Fibroblast of lung (primary cell): ENCODE measurements around the gene CDC42SE2. TPM values are rescaled to one million over a fixed set of nuclear protein-coding genes. Genes with fewer than 3 reads are reported as not detected.

Experiments used
- DNase-seq, 2 donors: peaks; one replicate each; pipeline versions ENCODE4 v3.0.0 to v3.0.0-alpha.2; 2010; ENCODE audit warnings: low read depth in 2 of 2
- H2AFZ ChIP-seq: 2 replicates; pipeline ENCODE4 v1.5.1; 2012; ENCODE audit warnings: low read length, control low read depth, inconsistent platforms
- H3K27ac ChIP-seq: 2 replicates; pipeline ENCODE4 v1.5.1; 2011; ENCODE audit warnings: low read length, control low read depth; ENCODE audit not compliant: insufficient read depth
- H3K27me3 ChIP-seq: 2 replicates; pipeline ENCODE4 v1.5.1; 2011; ENCODE audit warnings: mild to moderate bottlenecking, low read length; ENCODE audit not compliant: control insufficient read depth, insufficient read depth
- H3K36me3 ChIP-seq: 2 replicates; pipeline ENCODE4 v1.5.1; 2011; ENCODE audit warnings: low read length; ENCODE audit not compliant: control insufficient read depth, insufficient read depth
- H3K4me1 ChIP-seq: 2 replicates; pipeline ENCODE4 v1.5.1; 2011; ENCODE audit warnings: low read length; ENCODE audit not compliant: control insufficient read depth, insufficient read depth; ENCODE audit errors: extremely low read depth
- H3K4me2 ChIP-seq: 2 replicates; pipeline ENCODE4 v1.5.1; 2011; ENCODE audit warnings: low read length, control low read depth; ENCODE audit not compliant: insufficient read depth; ENCODE audit errors: extremely low read depth
- H3K4me3 ChIP-seq, 4 experiments: fragments of 200-600 bp in 1 of 4; sonication (generic) in 1 of 4; replicated peaks in 1 of 4; 2 replicates each; pipeline ENCODE4 v1.5.1; 2011 to 2016; ENCODE audit warnings: low read length in 4 of 4, low read depth in 3 of 4, mild to moderate bottlenecking in 3 of 4, control low read depth in 2 of 4, inconsistent platforms in 1 of 4, mixed read lengths in 1 of 4; ENCODE audit not compliant: insufficient read depth in 1 of 4; ENCODE audit errors: control extremely low read depth in 1 of 4
- H3K79me2 ChIP-seq: 2 replicates; pipeline ENCODE4 v1.5.1; 2012; ENCODE audit warnings: mild to moderate bottlenecking, low read length, inconsistent platforms; ENCODE audit not compliant: control insufficient read depth, insufficient read depth
- H3K9ac ChIP-seq: 2 replicates; pipeline ENCODE4 v1.5.1; 2011; ENCODE audit warnings: mild to moderate bottlenecking, low read length, control low read depth; ENCODE audit not compliant: insufficient read depth
- H3K9me3 ChIP-seq: 2 replicates; pipeline ENCODE4 v1.5.1; 2012; ENCODE audit warnings: low read depth, low read length; ENCODE audit not compliant: control insufficient read depth, insufficient read depth
- H4K20me1 ChIP-seq: 2 replicates; pipeline ENCODE4 v1.5.1; 2011; ENCODE audit warnings: low read length; ENCODE audit not compliant: control insufficient read depth, insufficient read depth; ENCODE audit errors: extremely low read depth
- CTCF ChIP-seq, 2 donors: IDR thresholded peaks in 1 of 2; conservative IDR thresholded peaks in 1 of 2; 1 replicate in 1 of 2; 2 replicates in 1 of 2; pipeline ENCODE4 v1.5.1; 2011 to 2012; ENCODE audit warnings: low read length in 2 of 2, control low read depth in 1 of 2, inconsistent platforms in 1 of 2, low read depth in 1 of 2, mild to moderate bottlenecking in 1 of 2
- EZH2 ChIP-seq: IDR thresholded peaks from 2 replicates; pipeline ENCODE4 v1.5.1; 2012; ENCODE audit warnings: low read length, control low read depth, mild to moderate bottlenecking; ENCODE audit errors: missing control alignments
- polyA plus RNA-seq, 2 donors: library from polyadenylated mRNA; depleted of rRNA in 1 of 2; stranded (reverse) in 1 of 2; unstranded in 1 of 2; fragments of >200 nt; gene quantifications; 2 replicates each; pipeline ENCODE4 v1.2.1, GENCODE V29; 2011 to 2012; ENCODE audit warnings: missing spikeins in 1 of 2
- total RNA-seq: library from RNA; depleted of rRNA; stranded (reverse); fragments of >200 nt; gene quantifications from 2 replicates; pipeline ENCODE4 v1.2.1, GENCODE V29; 2014

Gene CDC42SE2
- total and polyA plus RNA-seq, 2 donors (not counting 1 experiment from before 2014, with no cell fraction given): 26.1 to 26.5 TPM

- Histone ChIP-seq H3K4me3 (no peak overlapping the region), H3K79me2 (no peaks in the 10 kb centered on the region), H3K4me2 (no peak overlapping the region), H3K9me3 (no peaks in the 10 kb centered on the region), H2AFZ (no peak overlapping the region), H4K20me1 (no peaks in the 10 kb centered on the region), H3K27me3 (no peaks in the 10 kb centered on the region), H3K36me3 (no peaks in the 10 kb centered on the region), H3K27ac (no peak overlapping the region), H3K9ac (no peak overlapping the region), H3K4me1 (no peaks in the 10 kb centered on the region)
- no peak for DNase-seq
- TF ChIP-seq CTCF (conservative IDR thresholded peaks at IDR 0.05 in 1 of 2, IDR thresholded peaks at IDR 0.05 in 1 of 2; ENCODE audit: low read depth in 1 of 2, low read length in 2 of 2) (no peak), EZH2 (no peak)
Measured at GRCh38 chr5:131406975-131407638, 143.3 kb downstream of the CDC42SE2 start.

DNA sequence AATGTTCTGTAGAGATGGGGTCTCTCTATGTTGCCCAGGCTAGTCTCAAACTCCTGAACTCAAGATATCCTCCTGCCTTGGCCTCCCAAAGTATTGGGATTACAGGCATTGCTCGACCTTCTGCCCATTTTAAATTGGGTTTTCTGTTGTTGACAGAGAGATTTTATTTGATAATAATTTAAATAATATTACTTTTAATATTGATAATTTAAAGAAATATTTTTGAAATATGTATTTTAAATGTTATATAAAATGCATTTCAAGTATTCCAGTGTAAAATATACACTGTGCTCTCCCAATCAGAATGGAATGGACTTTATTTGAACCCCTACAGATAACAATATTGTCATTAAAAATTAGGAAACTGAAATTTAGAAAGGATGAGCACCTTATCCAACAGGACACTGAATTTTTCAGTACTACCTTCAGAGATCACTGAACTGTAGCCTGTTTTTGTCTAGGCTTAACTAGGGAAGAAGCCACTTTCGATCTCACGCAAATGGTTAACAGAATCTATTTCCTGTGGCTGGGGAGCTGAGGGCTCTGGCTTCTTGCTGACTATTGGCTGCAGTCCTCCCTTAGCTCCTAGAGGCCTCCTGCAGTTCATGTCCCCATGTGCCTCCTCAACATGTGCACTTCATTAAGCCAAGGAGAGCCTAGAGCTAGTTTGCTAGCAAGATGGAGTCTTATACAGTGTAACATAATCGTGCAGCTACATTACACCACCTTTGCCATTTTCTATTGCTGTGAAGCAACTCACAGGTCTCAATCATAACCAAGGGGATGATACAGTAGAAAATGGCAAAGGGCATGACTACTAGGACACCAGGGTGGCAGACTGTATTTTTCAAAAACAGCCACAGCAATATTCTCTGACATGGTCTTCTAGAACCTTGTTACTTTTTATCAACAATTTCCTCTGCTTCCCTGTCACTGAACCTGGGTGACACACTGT is 150.0 kb downstream of the CDC42SE2 start:
- H3K4me2 ChIP-seq: no peak overlapping the region
- H3K4me3 ChIP-seq: no peak overlapping the region
- no peaks in the 10 kb centered on the region for H3K79me2 ChIP-seq
- no peak overlapping the region for H2AFZ ChIP-seq
- H3K9ac ChIP-seq: no peak overlapping the region
- H3K36me3 ChIP-seq: no peaks in the 10 kb centered on the region
- no peak overlapping the region for H3K27ac ChIP-seq
- H4K20me1 ChIP-seq: no peaks in the 10 kb centered on the region
- no peak for DNase-seq
- no peaks in the 10 kb centered on the region for H3K27me3 ChIP-seq
- no peaks in the 10 kb centered on the region for H3K9me3 ChIP-seq
- TF ChIP-seq EZH2: no peak
- no peak for TF ChIP-seq CTCF (conservative IDR thresholded peaks at IDR 0.05 in 1 of 2, IDR thresholded peaks at IDR 0.05 in 1 of 2; ENCODE audit: low read depth in 1 of 2, low read length in 2 of 2)
- H3K4me1 ChIP-seq: no peaks in the 10 kb centered on the region

- Histone ChIP-seq H4K20me1 (no peaks in the 10 kb centered on the region), H3K4me2 (no peak overlapping the region), H3K36me3 (no peaks in the 10 kb centered on the region), H3K9me3 (no peaks in the 10 kb centered on the region), H3K4me3 (no peak overlapping the region), H3K27me3 (no peaks in the 10 kb centered on the region), H3K9ac (no peak overlapping the region), H3K79me2 (no peaks in the 10 kb centered on the region), H3K4me1 (no peaks in the 10 kb centered on the region), H2AFZ (no peak overlapping the region), H3K27ac (no peak overlapping the region)
- TF ChIP-seq CTCF (conservative IDR thresholded peaks at IDR 0.05 in 1 of 2, IDR thresholded peaks at IDR 0.05 in 1 of 2; ENCODE audit: low read depth in 1 of 2, low read length in 2 of 2) (no peak), EZH2 (no peak)
- DNase-seq: no peak
Measured at GRCh38 chr5:131416729-131417128, 152.9 kb downstream of the CDC42SE2 start.
